ENCODE data around the gene PLEKHG4.

DNA sequence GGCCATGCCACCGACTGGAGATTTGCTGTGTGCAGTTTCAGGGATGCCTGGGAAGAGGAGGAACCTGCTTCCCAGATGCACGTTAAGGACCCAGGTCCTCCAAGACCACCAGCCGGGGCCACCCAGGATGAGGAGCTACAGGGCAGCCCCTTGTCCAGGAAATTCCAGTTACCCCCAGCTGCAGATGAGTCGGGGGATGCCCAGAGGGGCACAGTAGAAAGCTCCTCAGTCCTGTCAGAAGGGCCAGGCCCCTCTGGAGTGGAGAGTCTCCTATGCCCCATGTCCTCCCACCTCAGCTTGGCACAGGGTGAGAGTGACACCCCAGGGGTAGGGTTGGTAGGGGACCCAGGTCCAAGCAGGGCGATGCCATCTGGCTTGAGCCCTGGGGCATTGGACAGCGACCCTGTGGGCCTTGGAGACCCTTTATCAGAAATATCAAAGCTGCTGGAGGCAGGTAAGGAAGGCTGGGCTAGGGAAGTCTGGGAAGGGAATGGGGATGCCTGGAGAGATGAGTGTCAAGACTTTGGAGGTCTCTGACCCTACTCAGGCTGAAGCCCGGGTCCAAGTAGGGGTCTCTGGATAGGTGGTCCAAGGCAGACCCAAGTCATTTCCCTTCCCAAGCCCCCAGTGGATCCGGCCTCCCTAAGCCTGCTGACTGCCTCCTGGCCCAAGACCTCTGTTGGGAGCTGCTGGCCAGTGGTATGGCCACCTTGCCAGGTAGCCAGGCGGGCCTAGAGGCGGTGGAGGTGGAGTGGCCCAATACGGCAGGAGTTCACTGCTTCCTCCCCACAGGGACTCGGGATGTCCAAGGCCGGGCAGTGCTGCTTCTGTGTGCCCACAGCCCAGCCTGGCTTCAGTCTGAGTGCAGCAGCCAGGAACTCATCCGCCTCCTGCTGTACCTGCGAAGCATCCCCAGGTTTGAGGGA lies 1.0 kb downstream of the PLEKHG4 start:
- TF ChIP-seq, protein P1, sequence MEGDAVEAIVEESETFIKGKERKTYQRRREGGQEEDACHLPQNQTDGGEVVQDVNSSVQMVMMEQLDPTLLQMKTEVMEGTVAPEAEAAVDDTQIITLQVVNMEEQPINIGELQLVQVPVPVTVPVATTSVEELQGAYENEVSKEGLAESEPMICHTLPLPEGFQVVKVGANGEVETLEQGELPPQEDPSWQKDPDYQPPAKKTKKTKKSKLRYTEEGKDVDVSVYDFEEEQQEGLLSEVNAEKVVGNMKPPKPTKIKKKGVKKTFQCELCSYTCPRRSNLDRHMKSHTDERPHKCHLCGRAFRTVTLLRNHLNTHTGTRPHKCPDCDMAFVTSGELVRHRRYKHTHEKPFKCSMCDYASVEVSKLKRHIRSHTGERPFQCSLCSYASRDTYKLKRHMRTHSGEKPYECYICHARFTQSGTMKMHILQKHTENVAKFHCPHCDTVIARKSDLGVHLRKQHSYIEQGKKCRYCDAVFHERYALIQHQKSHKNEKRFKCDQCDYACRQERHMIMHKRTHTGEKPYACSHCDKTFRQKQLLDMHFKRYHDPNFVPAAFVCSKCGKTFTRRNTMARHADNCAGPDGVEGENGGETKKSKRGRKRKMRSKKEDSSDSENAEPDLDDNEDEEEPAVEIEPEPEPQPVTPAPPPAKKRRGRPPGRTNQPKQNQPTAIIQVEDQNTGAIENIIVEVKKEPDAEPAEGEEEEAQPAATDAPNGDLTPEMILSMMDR (IDR thresholded peaks at IDR 0.05): no peak
- TF ChIP-seq POLR2A (IDR thresholded peaks at IDR 0.05): no peak
